Spinal cord (tissue), 10 donors: Measurements from ENCODE around the gene RAD51B. TPM values are rescaled to one million over a fixed set of nuclear protein-coding genes. Genes with fewer than 3 reads are reported as not detected.

ENCODE experiments used
- DNase-seq, 6 donors: peaks; one replicate each; pipeline versions ENCODE4 v3.0.0 to v3.0.0-alpha.2; 2013 to 2015; ENCODE audit warnings: low spot score in 6 of 6, low read depth in 4 of 6
- H3K27ac ChIP-seq: one replicate; pipeline ENCODE4 v1.5.1; 2013; ENCODE audit warnings: low read depth, low read length, control low read depth
- H3K27me3 ChIP-seq: one replicate; pipeline ENCODE4 v1.6.1; 2013; ENCODE audit warnings: low read length; ENCODE audit not compliant: control insufficient read depth, insufficient read depth
- H3K36me3 ChIP-seq: one replicate; pipeline ENCODE4 v1.6.1; 2013; ENCODE audit warnings: low read length; ENCODE audit not compliant: control insufficient read depth, insufficient read depth
- H3K4me1 ChIP-seq: one replicate; pipeline ENCODE4 v1.6.1; 2013; ENCODE audit warnings: low read length; ENCODE audit not compliant: control insufficient read depth, insufficient read depth
- H3K4me3 ChIP-seq: one replicate; pipeline ENCODE4 v1.5.1; 2013; ENCODE audit warnings: low read depth, low read length, control low read depth
- H3K9me3 ChIP-seq: one replicate; pipeline ENCODE4 v1.6.1; 2013; ENCODE audit warnings: low read length; ENCODE audit not compliant: control insufficient read depth, insufficient read depth
- WGBS: methylation state at CpG from one replicate; pipeline ENCODE4 v1.1.5; 2013; ENCODE audit warnings: missing lambda C conversion rate; ENCODE audit not compliant: insufficient coverage; 5-methylcytosine and 5-hydroxymethylcytosine counted together
- polyA plus RNA-seq, 2 donors: library from polyadenylated mRNA; unstranded; fragments of 120-200 nt; gene quantifications; one replicate each; pipeline ENCODE4 v1.2.1, GENCODE V29; 2013; ENCODE audit not compliant: insufficient read length in 2 of 2
- total RNA-seq, 2 donors: library from RNA; depleted of rRNA in 1 of 2; stranded (reverse); fragments of 120-200 nt in 1 of 2; fragments of >200 nt in 1 of 2; gene quantifications; one replicate each; pipeline versions ENCODE4 v1.2.3 to v1.2.4, GENCODE V29; 2013 to 2014
- donor health status: healthy.

The RAD51B gene
- total and polyA plus RNA-seq, 4 donors, result 5.7 to 28.9 (median 14.4) TPM

DNA sequence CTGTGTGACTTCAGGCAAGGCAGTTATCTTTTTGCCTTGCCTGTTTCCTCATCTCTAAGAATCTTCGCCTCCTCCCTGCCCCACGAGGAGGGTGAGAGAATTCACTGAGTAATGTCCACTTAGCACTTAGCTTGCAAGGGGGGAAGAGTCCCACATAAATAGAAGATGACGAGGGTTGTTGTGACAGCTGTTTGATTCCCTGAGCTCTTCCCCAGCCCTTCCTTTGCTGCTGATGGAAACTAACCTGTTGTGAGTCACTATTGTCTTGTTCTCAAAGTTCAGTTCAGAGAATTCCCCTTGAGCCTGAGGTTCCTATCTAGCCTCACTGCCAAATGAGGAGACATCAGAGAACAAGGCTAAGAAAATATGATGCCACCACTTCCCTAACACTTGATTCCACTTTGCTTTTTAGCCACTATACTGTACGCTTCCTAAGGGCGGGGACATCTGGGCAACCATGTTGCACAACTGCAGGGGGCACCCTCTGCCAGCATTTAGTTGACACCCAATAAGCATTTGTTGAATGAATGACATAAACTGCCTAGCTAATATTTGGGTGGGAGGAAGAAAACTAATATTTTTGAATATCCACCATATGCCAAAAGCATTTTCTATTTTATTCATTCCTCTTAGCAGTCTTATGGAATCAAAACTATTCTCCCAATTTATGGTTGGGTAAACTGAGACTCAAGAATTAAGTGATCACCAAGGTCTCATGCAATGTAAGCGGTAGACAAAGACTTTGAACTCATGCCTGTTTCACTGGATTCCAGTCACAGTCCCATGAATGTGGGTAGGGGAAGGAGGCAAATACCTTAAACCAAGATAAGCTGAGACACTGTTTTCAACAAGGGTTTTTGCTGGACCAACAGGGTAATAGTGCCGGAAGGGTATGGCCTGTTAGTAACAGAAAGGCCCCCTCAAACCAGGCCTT is 895.7 kb downstream of the RAD51B start:
- Histone ChIP-seq H3K4me3 (no peak overlapping the region), H3K9me3 (no peaks in the 10 kb centered on the region), H3K27me3 (no peaks in the 10 kb centered on the region), H3K27ac (no peak overlapping the region), H3K36me3 (no peaks in the 10 kb centered on the region), H3K4me1 (no peaks in the 10 kb centered on the region)
- no peak for DNase-seq
- 100% methylated on average over 2 of the region's 7 CpGs for WGBS

DNA sequence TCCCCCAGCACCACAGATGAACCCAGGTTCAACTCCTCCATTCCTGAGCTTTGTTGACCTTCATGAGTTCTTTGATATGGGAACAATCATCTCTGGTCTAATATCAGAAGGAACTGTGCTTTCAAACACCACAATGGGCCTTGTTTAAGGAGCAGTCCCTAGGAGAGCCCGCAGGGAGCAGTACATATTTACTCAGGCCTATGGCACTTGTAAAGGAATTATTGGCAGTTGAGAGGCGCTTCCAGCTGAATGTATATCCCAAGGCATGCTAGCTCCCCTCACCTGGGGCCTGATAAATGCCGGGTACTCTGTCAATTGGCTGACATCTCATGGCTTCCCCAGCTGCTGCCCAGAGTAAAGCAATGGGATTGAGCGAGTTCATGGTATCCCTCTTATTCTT is 897.1 kb downstream of the RAD51B start:
- Histone ChIP-seq H3K27ac (no peak overlapping the region), H3K4me1 (no peaks in the 10 kb centered on the region), H3K9me3 (no peaks in the 10 kb centered on the region), H3K36me3 (no peaks in the 10 kb centered on the region), H3K4me3 (no peak overlapping the region), H3K27me3 (no peaks in the 10 kb centered on the region)
- 78% methylated on average over 3 of the region's 4 CpGs for WGBS
- DNase-seq, result peak in 1 of 6 donors; percentile 14

DNA sequence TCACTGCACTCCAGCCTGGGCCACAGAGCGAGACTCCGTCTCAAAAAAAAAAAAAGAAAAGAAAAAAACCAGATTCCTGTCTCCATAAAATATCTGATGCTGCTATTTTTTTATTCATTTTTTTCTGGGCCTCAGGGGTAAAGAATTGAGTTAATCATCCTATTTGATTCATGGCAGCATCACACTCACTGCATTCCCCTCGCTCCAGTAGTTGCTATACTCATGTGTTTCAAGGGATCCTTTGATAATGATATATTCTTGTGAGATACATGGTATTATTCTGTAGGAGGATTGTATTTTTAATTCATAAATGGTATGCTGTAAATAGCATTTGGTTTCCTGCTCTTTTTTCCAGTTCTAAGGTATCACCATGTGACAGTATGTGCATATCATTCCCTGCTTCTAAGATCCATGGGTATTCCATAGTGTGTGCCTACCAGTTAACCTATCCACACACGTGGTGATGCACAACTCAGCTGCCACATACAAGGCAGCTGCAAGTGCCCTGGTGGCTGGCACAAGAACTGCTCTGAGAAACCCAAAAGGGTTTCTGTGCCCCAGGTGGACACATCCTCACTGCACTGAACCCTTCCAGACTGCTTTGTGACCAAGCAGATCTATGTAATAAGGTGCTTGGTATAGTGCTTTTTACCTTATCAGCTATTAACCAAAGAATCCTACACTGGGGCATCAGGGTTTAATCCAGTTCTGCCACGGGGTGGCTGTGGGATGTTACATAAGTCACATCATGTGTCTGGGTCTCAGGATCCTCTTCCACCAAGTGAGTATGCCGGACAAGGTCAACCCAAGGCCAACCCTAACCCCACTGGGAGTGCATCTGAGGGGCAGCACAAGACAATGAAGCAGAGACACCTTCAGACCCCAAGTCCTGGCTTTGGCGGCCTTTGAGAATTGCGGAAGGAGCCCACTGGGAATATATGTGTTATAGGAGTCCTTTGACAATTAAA is 898.7 kb downstream of the RAD51B start:
- Histone ChIP-seq H3K9me3 (no peaks in the 10 kb centered on the region), H3K4me1 (no peaks in the 10 kb centered on the region), H3K27me3 (no peaks in the 10 kb centered on the region), H3K4me3 (no peak overlapping the region), H3K36me3 (no peaks in the 10 kb centered on the region), H3K27ac (no peak overlapping the region)
- DNase-seq, result no peak
- 68% methylated on average over 2 of the region's 8 CpGs for WGBS

DNA sequence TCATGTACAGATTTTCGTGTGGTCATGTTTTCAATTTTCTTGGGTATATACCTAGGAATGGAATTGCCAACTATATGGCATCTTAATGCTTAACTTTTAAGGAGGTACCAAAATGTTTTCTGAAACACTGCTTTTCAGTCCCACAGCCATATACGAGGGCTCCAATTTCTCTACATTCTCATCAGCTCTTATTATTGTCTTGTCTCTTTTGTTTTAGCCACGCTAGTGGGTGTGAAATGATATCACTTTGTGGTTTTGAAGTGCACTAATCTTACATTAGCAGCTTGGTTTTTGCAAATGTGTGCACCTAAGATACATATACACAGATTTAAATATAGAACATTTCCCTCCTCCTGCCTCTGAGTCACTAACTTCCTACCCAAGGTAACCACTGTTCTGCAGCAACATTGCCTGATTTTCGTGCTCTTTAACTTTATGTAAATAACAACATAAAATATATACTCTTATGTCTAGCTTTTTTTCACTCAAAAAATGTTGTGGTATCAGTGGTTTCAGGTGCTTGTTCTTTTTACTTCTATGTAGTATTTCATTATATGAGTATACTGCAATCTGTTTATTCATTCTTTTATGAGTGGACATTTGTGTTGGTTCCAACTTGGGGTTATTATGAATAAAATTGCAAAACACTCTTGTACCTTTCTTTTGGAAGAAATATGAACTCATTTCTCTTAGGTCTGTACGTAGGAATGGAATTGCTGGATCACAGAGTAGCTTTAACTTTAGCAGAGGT is 900.2 kb downstream of the RAD51B start:
- DNase-seq, result no peak
- Histone ChIP-seq H3K4me3 (no peak overlapping the region), H3K4me1 (no peaks in the 10 kb centered on the region), H3K27me3 (no peaks in the 10 kb centered on the region), H3K9me3 (no peaks in the 10 kb centered on the region), H3K36me3 (no peaks in the 10 kb centered on the region), H3K27ac (no peak overlapping the region)
- no CpG with 5 or more reads among the region's 5 CpGs for WGBS

DNA sequence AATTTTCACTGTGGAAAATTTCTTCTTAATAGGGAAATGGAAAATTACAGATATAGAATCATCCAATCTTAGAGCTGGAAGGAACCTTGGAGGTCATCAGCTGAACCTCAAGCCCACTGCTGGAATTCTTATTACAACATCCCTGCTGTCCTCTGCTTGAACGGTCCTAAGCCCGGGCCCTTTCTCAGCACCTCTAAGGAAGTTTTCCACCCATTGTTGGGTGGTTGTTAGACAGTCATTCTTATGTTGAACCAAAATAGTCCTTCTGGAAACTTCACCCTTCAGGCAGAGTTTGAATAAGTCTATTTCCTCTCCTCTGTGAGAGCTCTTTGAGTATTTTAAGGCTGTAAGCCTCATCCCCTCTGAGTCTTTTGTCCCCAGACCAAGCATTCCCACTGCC is 902.6 kb downstream of the RAD51B start:
- H3K4me1 ChIP-seq, result no peaks in the 10 kb centered on the region
- H3K27me3 ChIP-seq, result no peaks in the 10 kb centered on the region
- H3K4me3 ChIP-seq, result no peak overlapping the region
- no CpG with 5 or more reads among the region's 2 CpGs for WGBS
- DNase-seq, result no peak
- H3K9me3 ChIP-seq, result no peaks in the 10 kb centered on the region
- H3K36me3 ChIP-seq, result no peaks in the 10 kb centered on the region
- H3K27ac ChIP-seq, result no peak overlapping the region

DNA sequence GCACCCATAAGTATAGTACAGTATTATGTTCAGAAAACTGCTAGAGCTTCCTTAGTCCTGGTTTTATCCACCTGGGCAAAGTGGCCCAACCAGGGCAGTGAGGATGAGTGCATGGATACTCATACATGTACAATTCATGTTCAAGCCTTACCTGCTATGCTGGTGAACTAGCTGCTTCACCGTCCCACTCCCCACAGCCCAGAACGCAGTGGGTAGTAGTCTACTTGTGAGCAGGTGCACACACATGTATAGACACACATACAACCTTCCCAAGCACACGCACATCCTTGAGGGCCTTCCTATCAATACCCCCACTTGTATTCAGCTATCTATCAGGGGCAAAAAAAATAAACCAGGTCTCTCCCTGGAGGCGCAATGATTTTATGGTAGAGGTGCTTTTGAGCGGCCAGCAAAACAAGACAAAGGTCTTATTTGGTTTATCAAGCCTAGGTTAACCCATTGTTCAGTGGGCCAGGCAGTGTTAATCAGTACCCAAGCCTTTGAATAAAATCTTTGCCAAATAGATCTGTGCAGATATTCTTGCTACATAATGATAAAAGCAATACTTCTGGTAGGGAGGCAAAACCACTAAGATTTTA is 903.5 kb downstream of the RAD51B start:
- 100% methylated on average over 3 of the region's 5 CpGs for WGBS
- DNase-seq, result no peak
- H3K4me1 ChIP-seq, result no peaks in the 10 kb centered on the region
- H3K27ac ChIP-seq, result no peak overlapping the region
- no peaks in the 10 kb centered on the region for H3K9me3 ChIP-seq
- no peaks in the 10 kb centered on the region for H3K27me3 ChIP-seq
- no peaks in the 10 kb centered on the region for H3K36me3 ChIP-seq
- H3K4me3 ChIP-seq, result no peak overlapping the region

DNA sequence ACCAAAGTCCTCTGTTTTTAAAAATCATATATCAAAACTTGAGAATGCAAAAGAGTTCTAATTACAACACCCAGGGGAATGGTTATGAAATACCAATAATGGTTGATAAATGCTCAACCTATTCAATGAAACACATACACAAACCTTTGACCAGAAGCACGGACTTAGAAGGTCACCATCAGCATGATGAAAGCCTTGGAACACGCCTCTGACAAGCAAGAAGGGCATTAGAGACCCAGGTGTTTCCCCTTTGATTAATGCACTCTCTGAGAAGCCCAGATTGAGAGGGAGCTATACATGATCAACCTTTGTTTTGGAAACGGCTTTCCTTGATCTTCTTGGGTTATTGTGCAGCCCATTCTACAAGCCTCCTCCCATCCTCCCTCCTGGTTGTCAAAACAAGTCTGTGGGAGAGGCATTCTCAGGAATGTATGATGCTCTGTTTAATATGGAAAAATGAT is 904.3 kb downstream of the RAD51B start:
- 82% methylated on average over 2 of the region's 3 CpGs for WGBS
- Histone ChIP-seq H3K9me3 (no peaks in the 10 kb centered on the region), H3K4me3 (no peak overlapping the region), H3K27ac (no peak overlapping the region), H3K36me3 (no peaks in the 10 kb centered on the region), H3K27me3 (no peaks in the 10 kb centered on the region), H3K4me1 (no peaks in the 10 kb centered on the region)
- peak in 1 of 6 donors; percentile 28 for DNase-seq

DNA sequence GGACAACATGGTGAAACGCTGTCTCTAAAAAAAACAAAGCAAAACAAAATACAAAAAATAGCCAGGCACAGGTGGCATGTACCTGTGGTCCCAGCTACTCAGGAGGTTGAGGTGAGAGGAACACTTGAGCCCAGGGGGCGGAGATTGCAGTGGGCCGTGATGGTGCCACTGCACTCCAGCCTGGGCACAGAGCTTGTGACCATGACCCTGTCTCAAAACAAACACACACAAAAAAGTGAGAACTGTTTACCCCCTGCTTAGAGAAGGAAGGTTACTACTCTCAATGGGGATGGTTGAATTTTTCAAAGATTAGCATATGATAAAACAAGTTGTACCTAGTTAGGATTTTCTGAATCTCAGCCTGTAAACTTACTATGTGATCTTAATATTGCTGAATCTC is 905.3 kb downstream of the RAD51B start:
- H3K27me3 ChIP-seq, result no peaks in the 10 kb centered on the region
- peaks cover 5% of the 10 kb centered on the region for H3K4me1 ChIP-seq
- DNase-seq, result no peak
- WGBS, result no CpG with 5 or more reads among the region's 3 CpGs
- H3K9me3 ChIP-seq, result no peaks in the 10 kb centered on the region
- H3K36me3 ChIP-seq, result no peaks in the 10 kb centered on the region
- H3K27ac ChIP-seq, result no peak overlapping the region
- no peak overlapping the region for H3K4me3 ChIP-seq
